ENCODE results near the gene TMEM121.

Gene TMEM121

GRCh38 chr14:105525861-105526775, at the start of gene TMEM121:
TMEM121 (plus strand) TSS chr14:105526583; CDS start chr14:105528835, 2,252 bp downstream.
- no peak for DNase-seq (ENCODE audit: low read depth)

- no peak for DNase-seq (ENCODE audit: low read depth)
These were observed 49.3 kb upstream of the TMEM121 start for GRCh38 chr14:105476831-105477659.

GRCh38 chr14:105477660-105478397, 48.6 kb upstream of the TMEM121 start:
- peak; percentile 66 for DNase-seq (ENCODE audit: low read depth)

- DNase-seq (ENCODE audit: low read depth), result no peak
These were observed 47.8 kb upstream of the TMEM121 start for GRCh38 chr14:105478398-105479251.

GRCh38 chr14:105479431-105480158, 46.8 kb upstream of the TMEM121 start:
- no peak for DNase-seq (ENCODE audit: low read depth)

DNA sequence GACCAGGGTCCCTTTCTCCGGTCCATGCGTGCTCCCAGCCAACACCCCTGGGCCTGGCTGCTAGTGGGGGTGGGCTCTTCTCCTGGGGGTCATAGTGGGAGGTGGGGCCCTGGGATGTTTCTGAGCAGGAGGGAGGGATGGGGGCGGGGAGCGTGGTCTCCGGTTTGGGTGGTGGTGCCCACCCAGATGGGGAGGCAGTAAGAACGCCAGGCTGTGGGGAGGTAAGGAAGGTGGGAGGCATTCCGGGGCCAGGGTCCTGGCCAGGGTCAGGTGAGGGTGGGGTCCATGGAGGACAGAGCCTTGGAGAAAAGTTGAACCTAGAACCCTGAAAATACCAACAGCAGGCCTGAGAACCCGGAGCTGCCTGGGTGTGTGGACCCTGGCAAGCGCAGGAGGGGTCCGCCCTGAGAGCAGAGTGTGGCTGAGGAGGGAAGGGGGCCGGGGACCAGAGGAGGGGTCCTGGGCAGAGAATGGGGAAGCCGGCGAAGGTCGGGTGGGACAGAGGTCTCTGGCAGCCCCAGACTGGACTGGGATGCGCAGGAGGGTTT, 46.1 kb upstream of the TMEM121 start:
- no peak for DNase-seq (ENCODE audit: low read depth)

DNA sequence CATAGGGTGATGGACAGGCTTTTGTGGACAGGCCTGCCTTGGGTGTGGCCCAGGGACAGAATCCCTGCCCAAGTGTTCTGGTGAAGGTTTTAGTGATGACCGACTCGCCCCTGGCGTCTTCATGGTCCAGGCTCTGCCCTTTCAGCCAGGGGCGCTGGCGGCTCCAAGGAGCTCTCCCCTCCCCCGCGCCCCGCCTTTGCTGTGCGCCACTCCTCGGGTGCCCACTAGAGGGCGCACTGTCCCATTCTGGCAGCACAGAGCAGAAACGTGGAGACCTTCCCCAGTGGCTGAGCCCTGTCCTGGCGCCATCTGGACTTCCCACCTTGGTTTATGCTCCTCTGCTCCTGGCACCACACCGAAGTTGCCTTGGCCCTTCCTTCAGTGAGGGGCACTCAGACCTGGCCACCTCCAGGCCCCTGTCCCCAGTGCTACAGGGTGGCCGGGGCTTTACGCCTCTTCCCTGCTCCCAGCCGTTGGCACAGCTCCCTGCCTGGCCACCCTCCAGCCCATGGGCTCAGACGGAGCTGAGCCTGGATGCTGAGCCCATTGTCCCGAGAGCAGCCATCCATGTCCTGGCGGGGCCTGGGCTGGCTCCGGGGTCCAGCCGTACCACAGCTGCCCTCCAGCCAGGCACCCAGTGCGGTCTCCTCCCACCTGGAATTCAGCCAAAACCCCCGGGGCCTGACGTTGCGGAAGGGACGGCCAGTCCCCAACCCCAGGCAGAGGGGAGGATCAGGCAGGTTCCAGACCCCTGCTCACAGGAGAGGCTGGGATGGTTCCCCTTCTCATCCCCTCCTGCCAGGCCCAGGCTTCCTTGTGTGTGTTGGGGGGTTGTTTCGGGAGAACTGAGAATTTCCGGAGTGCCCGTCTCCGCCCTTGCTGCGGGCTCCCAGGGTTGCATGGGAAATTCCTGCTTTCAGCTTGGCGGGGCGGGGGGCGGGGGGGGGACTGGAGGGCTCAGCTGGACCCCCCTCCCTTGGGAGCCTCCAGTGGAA, 45.3 kb upstream of the TMEM121 start:
- DNase-seq (ENCODE audit: low read depth), result peak; percentile 91

DNA sequence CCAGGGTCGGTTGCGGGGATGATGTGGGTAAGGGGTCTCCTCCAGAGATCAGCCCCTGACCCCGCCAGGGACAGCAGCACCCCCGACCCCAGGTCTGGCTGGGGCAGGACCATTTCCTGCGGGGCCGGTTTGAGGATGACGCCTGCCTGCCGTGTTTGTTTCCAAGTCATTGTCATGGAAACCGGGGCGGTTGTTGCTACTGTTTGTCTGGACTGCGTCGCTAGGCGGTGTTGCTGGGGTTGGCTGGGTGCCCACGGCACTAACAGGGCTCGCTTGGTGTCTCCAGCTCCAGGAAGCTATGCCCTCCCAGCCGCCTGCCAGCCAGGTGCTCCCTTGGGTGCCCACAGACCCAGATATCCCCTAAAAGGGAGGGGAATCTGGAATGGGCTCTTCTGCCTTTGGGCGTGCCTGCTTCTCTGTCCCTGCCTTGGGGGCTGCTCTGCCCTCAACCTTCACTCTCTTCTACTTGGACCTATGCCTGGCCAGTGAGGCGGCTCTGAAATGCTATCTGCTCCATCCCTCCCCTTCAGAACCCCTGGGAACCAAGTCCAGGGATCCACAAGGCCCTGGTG, 44.4 kb upstream of the TMEM121 start:
- peak; percentile 90 for DNase-seq (ENCODE audit: low read depth)

- DNase-seq (ENCODE audit: low read depth), result no peak
These were observed 43.8 kb upstream of the TMEM121 start for GRCh38 chr14:105482486-105483110.

DNA sequence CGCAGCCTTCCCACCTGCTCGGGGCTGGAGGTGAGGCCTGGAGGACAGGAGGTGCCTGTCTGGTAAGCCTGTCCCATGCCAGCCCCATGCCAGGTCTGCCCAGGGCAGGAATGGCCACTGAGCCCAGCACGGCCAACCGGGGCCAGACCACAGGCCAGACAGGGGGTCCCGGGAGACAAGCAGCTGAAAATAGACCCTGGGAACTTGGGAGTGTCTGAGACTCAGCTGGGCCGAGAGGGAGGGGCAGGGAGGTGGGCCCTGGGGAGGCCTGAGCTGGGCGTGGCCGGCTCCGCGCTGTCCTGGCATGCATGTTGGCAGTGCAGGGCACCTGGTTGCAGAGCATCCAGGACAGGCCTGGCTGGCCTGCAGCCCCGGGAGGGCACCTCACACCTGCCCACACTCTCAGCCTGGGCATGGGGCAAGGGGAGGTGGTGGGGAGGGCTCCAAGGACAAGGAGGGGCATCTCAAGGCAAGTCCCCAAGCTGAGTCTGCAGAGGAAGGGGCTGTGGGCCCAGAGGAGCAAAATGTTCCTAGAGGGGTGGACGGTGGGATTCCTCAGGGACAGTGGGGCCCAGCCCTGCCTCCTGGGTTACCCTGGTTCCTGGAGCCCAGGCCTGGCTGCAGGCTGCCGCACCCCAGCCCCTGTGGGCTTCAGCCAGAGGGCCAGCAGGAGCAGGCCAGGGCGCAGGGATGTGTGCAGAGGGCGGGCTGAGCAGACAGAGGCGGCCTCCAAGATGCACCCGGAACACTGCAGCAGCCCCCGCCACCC, 42.9 kb upstream of the TMEM121 start:
- no peak for DNase-seq (ENCODE audit: low read depth)

DNA sequence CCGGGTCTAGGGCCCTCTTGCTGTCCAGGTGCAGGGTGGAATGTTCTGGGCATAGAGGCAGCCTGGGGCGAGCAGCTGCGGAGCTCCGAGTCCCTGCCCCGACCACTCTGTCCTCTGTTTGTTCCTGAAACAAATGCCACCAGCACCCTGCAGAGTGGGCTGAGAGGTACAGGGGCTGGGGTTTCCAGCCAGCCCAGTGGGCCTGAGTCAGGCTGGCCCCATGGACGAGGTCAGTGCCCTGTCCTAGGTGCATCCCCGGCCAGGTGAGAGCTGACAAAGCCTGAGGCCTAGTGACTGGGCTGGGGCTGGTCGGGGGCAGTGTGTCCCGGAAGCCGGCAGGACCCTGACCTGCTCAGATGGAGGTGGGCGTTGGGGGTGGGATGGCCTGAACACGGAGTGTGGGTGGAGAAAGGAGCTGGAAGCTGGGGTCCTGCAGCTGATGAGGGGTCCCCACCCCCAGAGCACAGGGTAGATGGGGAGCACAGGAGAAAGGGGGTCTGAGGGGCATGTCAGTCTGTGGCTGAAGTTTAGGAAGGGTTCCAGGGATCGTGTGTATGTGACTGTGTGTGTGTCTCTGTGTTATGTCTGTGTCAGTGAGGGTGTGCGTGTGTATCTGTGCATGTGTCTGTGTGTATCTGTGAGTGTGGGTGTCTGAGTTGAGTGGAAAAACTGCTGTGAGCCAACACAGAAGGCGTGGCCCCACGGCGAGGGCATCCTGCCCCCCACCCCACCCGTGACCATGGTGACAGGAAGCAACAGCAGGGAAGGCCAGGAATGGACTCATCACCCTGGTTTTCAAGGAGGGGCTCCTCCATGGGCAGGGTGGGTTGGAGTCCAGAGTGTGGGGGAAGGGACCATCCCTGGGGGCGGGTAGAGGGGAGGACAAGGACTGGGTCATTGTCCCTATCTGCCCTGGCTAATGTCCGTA, 42.0 kb upstream of the TMEM121 start:
- DNase-seq (ENCODE audit: low read depth), result peak; percentile 65

GRCh38 chr14:105484997-105485393, 41.4 kb upstream of the TMEM121 start:
- DNase-seq (ENCODE audit: low read depth), result no peak

DNA sequence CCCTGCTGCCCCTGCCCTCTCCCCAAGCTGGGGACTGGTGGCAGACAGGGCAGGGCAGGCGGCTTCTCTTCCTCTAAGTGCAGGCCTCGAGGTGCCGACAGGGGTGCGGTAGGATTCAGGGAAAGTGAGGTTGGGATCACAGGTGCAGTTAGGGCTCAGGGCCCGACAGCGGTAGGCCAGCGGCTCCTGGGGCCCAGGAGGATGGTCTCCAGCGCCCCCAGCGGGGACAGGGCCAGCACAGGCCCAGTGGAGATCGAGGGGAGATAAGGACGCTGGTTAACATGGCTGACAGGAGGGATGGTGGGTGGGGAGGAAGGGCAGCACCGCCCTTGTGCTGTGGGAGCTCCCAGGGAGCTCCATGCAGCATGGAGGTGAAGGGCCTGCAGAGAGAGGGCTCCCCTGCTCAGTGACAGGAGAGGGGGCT, 40.6 kb upstream of the TMEM121 start:
- no peak for DNase-seq (ENCODE audit: low read depth)

GRCh38 chr14:105486163-105486973, 40.0 kb upstream of the TMEM121 start, which contains the start of gene CRIP1:
CRIP1 (plus strand) TSS chr14:105486886; CDS start chr14:105487260, 374 bp downstream.
- no peak for DNase-seq (ENCODE audit: low read depth)

DNA sequence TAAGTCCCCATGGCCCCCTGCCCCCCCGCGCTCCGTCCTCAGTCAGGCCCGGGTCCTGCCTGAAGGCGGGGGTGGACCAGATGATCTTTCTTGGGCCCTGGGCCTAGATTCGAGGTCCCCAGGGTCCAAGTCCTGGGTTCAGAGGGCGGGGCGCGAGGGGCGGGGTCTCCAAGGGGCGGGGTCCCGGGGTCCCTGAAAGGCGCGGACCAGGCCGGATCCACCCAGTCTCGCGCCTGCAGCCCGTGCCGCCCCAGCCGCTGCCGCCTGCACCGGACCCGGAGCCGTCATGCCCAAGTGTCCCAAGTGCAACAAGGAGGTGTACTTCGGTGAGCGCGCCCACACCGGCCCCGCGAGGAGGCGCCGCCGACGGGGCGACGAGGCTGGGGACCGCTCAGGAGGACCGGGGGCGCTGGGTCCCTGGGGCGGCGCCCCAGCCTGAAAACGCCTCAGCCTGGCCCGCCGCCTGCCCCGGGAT, 39.4 kb upstream of the TMEM121 start:
- DNase-seq (ENCODE audit: low read depth), result peak; percentile 57

All from activated T-cell treated with anti-CD3 and anti-CD28 coated beads for 1 hour (primary cell).